ENCODE measurements around the gene RASGRF1. TPM values are rescaled to one million over a fixed set of nuclear protein-coding genes. Genes with fewer than 3 reads are reported as not detected.

Gene RASGRF1
- total RNA-seq, 1 experiment from 2014 or later: 0.59 TPM

DNA sequence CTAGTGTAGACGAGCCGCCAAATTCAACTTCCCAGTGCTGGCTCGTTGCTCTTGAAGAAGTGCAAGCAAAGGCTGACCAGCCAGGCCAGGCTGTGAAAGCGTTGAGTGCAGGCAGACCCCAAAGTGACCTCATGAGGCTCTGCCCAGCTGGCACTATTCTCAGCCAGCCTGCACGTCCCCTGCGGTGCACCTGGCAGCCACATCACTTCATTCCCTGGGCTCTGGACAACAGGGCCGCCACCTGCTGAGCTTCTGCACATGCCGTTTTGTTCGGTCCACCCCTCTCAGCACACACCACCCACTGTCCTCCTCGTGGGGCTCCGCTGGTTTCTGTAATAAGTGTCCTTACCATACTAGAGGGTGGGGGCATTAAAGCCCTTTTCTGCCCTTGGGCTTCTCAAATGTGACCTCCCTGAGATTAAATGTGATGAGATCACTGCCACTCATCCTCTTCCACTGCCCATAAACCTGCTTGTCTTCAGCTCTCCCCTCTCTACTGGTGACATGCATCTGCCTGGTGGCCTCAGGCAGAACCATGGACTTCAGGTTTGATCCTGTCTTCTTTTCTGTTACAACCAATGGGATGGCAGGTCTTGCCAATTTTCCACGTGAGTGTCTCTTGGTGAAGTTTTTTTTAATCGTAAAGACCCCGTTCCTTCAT, 6.1 kb downstream of the RASGRF1 start:
- H3K4me1 ChIP-seq (ENCODE audit: control insufficient read depth, insufficient read depth, low read length): no peaks in the 10 kb centered on the region
- no TSS peak for BruUV-seq (replicated peaks)
- peaks cover 14% of the 10 kb centered on the region for H3K27me3 ChIP-seq (ENCODE audit: control insufficient read depth, insufficient read depth, low read length)
- H3K4me3 ChIP-seq (ENCODE audit: low read depth in 2 of 2, low read length in 2 of 2): no peak overlapping the region
- no peaks in the 10 kb centered on the region for H3K9me3 ChIP-seq (ENCODE audit: control insufficient read depth, insufficient read depth, low read depth, low read length)
- no peak overlapping the region for H3K27ac ChIP-seq (ENCODE audit: low read length)
- ChIA-PET CTCF (no interaction called here), POLR2A (no interaction called here)
- DNase-seq (ENCODE audit: low read depth, low spot score) (no peak), ATAC-seq (no peak)
- no peaks in the 10 kb centered on the region for H3K36me3 ChIP-seq (ENCODE audit: control insufficient read depth, insufficient read depth, low read length)
- intact Hi-C loops (cut with micrococcal nuclease; ENCODE audit: unreplicated experiment) (no loop called here), in situ Hi-C loops (cut with HindIII; ENCODE audit: low pct_unique_long_range_greater_than_20kb, low sequenced_read_pairs) (no loop called here)
- TF ChIP-seq CTCF (IDR thresholded peaks at IDR 0.05): no peak

DNA sequence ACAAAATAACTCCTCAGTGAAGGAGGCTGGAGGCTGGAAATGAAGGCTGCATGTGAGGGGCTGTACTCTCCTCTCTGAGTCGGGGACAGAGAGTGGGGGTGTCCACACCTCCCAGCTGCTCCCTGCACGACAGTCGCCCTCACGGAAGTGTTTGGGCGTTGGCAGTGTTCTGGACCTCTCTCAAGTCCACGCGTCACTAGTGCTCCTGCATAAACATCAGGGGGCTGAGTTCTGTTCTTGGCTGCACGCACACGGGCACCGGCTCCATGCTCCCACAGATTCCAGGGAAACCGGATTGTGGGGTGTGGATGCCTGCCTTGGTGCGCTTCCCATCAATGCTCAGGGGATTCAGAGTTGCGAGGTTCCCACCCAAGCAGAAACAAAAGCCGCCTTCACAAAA, 7.4 kb downstream of the RASGRF1 start:
- H3K27me3 ChIP-seq (ENCODE audit: control insufficient read depth, insufficient read depth, low read length): peaks cover 12% of the 10 kb centered on the region
- H3K4me1 ChIP-seq (ENCODE audit: control insufficient read depth, insufficient read depth, low read length): no peaks in the 10 kb centered on the region
- TF ChIP-seq REST (IDR thresholded peaks at IDR 0.05; ENCODE audit: insufficient read depth in 1 of 2, low read depth in 2 of 2, low read length in 1 of 2) (no peak), CTCF (IDR thresholded peaks at IDR 0.05) (no peak), TCF7L2 (IDR thresholded peaks at IDR 0.05; ENCODE audit: low read depth, low read length) (no peak), SIN3A (IDR thresholded peaks at IDR 0.05; ENCODE audit: borderline replicate concordance, insufficient read depth, low read depth, low read length) (no peak), POLR2AphosphoS5 (IDR thresholded peaks at IDR 0.05; ENCODE audit: low read depth, low read length) (no peak)
- intact Hi-C loops (cut with micrococcal nuclease; ENCODE audit: unreplicated experiment): no loop called here
- no peak for ATAC-seq
- ChIA-PET POLR2A (no interaction called here), CTCF (no interaction called here)
- H3K27ac ChIP-seq (ENCODE audit: low read length): no peak overlapping the region
- H3K9me3 ChIP-seq (ENCODE audit: control insufficient read depth, insufficient read depth, low read depth, low read length): no peaks in the 10 kb centered on the region
- DNase-seq (ENCODE audit: low read depth, low spot score): no peak
- no TSS peak for BruUV-seq (replicated peaks)
- no peaks in the 10 kb centered on the region for H3K36me3 ChIP-seq (ENCODE audit: control insufficient read depth, insufficient read depth, low read length)
- in situ Hi-C loops (cut with HindIII; ENCODE audit: low pct_unique_long_range_greater_than_20kb, low sequenced_read_pairs): no loop called here
- H3K4me3 ChIP-seq (ENCODE audit: low read depth in 2 of 2, low read length in 2 of 2): no peak overlapping the region

Data from Panc1 (cell line).